IPS-NIHi7 (cell line): Measurements from ENCODE around the gene TMEM212.
"Not testable (repeated sequence)": the region's sequence is repeated elsewhere in the genome, so short reads cannot be mapped to it uniquely, and the experiment has no call there.

Source experiments
- DNase-seq: peaks from one replicate; pipeline ENCODE4 v3.0.0; 2012; ENCODE audit warnings: mixed read lengths; ENCODE audit errors: extremely low spot score

TMEM212 gene

DNA sequence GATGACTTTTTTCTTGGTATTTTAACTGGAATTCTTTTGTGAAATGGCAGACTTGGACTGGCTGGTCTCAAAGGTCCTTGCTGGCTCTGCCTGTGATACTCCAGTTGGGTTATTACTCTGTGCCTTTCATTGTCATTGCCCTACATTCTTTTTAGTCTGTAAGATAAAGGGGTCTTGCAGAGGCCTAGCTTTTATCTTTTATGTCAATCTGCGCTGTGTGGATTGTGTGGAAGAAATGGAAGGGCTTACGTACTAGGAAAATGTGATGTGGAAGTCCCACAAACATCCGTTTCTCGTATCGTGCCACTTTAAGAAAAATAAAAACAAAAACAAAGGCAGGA lies 8.7 kb upstream of the TMEM212 start:
- DNase-seq: no peak

DNA sequence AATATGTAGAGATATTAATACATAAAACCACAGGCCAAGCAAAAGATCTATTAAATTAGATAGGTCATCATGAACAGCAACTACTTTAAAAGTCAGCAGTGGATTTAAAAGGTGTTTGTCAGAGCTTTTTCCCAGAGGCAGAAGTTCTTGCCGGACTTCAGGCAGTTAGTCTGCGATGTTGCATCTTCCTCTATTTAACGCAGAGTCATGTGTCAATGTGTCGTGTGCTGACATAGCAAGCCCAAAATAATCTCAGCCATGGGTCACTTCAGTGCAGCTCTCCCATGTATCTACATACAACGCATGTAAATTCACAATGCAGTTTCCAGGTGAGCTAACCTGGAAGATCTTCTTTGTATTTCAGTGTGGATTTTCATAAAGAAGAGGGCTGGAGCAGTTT lies 8.0 kb upstream of the TMEM212 start:
- DNase-seq: no peak

DNA sequence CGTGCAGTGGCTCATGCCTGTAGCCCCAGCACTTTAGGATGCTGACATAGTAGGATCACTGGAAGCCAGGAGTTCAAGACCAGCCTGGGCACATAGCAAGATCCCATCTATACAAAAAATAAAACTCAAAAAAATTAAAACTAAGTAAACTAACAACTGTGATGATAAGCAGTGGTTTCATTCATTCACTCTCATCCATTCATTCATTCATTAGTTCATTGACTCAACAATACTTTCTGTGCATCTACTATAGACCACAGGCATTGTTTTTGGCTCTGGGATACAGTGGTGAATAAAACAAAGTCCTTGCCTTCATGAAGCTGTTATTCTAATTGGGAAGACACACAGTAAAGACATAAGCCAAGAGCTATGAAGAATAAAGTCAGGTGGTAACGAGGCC lies 7.5 kb upstream of the TMEM212 start:
- no peak for DNase-seq

DNA sequence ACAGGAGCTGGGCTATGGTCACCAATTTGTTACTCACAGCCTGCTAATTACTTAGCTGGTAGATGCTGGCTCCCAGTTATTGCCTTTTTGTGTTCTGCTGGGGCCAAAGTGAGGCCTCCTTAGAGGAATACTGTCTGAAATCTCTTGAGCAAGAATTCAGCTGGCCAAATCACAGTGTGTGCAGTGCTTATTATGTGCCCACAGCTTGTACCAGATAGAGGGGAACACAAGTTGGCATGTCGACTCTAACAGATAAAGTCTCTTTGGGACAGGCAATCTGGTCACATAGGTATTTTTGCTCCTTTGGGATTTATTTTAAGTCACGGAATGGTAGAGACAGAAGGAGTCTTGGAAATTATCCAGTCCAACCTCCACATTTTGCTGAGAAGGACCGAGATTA lies 6.3 kb upstream of the TMEM212 start:
- DNase-seq: no peak

DNA sequence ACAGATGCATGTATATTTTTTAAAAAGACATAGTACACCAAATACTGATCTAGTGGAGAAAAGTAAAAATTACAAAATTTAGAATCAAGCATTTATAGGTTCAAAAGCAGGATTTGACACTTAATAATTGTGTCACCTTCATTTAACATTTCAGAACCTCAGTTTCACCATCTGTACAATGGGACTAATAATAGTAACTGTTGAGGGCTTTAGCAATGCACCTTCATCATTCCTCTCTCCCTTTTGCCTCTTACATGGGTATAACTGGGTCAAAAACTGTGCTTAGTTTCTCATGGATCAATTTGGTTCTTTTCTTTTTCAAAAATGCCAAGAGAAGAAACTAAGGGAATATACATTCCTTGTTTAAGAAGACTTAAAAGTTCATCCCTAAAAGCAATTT lies 5.5 kb upstream of the TMEM212 start:
- DNase-seq: no peak

DNA sequence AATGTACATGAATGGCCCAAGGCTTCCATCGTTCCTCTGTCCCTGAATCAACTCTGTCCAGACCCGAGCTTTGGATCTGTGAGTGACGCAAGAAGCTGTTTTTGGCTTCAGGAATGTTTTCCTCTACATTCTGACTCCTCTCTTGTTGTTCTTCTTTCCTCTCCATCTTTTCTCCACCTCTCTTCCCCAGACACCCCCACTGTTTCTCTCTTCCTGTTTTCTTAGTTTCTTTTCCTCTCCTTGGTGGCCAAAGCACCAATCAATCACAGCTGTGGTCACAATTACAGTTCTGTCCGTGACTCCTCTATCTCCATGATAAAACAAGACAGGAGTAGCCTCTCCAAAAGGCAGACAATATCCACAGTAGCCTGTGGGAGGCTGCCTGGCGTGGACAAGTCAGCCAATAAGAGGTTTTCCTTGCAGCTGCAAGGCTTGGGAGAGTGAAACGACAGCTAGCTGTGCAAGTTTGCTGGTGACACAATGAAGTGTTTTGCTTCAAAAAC lies 4.9 kb upstream of the TMEM212 start:
- DNase-seq: no peak

DNA sequence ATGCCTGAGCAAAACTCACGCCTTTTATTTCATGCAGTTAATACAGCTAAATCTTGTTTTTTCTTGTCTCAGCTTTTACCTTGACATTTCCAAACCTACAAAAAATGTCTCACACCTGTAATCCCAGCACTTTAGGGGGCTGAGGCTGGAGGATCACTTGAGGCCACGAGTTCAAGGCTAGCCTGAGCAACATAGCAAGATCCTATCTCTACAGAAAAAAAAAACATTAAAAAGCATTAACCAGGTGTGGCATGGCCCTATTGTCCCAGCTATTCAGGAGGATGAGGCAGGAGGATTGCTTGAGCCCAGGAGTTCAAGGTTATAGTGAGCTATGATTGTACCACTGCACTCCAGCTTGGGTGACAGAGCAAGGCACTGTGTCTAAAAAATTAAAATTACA lies 3.9 kb upstream of the TMEM212 start:
- no peak for DNase-seq

DNA sequence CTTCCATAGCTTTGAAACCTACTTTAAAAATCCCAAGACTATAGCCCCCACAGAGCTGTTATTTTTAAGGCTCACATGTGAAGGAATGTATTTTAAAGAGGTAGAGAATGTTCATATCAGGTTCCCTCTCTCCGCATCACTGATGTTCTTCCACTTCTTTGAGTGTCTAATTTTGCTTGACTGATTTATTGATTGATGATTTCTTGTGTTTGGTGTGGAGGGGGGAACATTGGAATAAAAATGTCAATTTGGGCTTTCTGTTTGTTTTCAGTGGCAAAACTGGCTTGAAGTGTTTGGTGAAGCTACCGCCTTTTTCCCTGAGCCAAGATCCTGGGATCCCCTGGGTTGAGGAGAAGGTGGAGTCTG lies 2.7 kb upstream of the TMEM212 start:
- DNase-seq: no peak

DNA sequence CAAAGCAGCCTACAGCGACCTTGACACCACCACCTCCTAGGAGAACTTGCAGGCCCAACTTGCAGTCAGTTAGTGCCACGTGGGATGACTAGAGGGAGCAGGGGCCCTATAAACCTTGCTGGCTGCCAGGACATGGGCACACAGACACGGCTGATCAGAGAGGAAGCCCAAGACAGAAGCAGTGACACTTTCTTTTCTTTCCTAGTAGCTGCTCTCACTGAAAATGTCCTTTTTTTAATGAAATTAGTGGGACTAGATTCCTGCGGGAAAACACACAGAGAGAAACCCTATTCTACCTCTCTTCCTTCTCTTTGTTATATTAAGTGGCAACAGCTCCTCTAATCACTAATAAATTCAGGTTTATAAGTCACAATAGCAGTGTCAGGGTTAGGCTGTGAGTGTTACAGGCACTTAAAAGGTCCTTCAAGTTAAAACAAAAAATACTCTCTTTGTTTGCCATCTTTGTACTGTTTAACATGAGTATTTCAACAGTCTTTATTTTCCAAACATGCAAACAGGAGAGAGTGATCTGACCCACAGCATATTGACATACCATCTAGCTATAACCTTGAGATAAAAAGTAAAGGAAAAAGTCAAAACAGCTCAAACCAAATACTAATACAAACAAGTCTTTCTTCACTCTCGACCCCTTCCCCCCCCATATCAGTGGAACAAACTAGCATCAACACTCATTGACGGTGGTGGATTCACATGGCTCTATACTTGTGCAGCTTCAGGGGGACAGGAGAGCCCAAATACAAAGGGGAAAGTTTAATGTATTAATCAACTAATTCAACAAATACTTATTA lies 2.1 kb upstream of the TMEM212 start:
- DNase-seq: peak; percentile 22

DNA sequence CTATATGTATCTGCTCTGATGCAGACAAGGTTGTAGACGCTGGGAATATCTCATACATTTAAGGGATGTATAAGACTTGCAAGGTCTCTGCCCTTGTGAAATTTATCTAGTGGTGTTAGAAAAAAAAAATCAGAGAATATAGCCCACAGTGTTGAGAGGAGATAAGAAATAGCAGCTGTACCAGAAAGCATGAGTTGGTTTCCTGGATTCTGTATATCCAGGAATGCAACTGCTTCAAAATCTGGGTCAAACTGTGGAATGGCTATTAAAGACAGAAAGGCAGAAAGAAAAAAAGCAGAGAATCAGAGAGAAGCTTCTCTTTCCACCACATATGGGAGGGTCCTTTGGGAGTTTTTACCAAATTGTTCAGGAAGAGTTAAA lies 1.5 kb upstream of the TMEM212 start:
- DNase-seq: no peak

DNA sequence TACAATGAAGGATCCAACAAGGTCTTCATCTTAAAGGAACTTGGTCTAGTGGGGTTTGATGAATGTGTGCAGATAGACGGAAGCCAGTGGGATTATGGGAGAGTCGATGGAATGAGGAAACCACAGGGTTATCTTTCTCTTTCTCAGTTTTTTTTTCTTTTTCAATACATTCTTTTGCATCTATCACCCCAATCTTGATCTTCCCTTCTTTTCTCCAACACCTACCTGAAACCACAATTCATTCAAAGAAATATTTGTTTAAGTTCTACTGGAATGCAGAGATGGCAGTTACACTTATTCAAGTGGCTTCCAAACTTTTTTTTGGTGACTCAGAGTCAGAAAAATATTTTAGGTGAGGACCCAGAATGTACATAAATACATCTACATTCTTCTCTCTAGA lies 1.7 kb downstream of the TMEM212 start:
- no peak for DNase-seq

DNA sequence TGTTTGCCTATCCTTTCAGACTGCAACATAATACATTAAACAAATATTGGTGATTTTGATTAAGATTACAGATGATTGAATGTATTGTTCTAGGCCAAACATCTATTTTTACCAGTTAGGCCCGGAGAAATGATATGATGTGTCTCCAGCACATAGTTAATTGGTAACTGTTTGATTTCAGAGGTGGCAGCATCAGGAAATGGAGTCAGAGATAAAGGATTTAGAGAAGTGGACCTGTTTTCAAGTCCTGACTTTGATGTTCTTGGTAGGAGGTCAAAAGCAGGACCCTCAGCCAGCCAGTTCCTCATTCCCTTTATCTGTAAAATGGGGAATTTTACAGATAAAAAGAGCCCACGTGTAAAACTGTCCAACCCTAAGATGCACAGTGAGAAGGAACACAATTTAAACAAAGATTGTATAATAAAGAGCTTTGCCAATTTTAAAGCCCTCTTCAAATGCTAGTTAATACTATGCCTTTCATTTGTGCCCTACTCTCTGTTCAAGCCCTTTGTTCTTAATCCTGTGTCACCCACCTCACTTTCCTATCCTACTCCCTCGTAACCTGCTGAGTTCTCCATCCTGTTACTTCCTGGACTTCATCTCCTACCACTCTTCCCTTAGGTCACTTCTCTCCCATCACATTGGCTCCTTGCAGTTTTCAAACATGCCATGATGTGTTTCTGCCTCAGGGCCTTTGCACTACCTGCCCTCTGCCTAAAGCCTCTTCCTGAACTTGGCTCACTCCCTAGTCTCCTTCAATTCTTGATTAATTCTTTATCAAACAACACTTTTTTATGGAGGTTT lies 2.5 kb downstream of the TMEM212 start:
- no peak for DNase-seq

DNA sequence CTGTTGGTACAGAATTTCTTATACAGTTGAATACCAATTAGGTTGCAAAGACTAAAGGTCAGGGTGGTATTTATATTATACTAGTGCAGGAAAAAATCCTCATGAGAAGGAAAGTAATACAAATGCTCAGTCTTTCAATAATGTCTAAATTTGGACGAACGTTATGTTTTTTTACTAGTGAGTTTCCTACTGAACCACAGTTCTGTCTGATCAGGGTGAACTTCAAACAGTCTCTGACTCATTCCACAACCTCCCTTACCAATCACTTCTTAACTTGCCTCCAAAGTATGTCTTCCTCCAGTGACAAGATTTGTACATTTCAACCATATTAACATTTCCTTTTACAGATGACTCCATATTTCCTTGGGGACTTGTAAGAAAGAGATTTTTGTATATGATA lies 3.4 kb downstream of the TMEM212 start:
- no peak for DNase-seq

DNA sequence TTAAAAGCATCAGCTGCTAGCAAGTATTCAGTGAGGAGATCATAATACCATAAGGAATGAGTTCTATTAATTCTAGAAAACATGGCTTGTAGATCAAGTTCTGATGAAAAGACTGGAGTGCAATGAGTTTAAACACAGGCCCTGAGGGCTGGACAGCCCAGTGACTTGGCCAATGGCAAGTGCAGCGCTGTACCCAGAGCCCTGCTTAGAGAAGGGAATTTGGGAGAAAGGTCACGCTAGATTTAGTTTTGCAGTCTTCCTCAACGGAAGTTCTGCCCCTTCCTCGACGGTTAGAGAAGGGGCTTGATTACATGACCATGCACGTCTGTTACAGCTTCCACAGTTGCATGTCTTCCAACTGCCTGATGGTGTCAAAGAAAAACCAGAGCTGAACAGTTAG lies 4.0 kb downstream of the TMEM212 start:
- no peak for DNase-seq

DNA sequence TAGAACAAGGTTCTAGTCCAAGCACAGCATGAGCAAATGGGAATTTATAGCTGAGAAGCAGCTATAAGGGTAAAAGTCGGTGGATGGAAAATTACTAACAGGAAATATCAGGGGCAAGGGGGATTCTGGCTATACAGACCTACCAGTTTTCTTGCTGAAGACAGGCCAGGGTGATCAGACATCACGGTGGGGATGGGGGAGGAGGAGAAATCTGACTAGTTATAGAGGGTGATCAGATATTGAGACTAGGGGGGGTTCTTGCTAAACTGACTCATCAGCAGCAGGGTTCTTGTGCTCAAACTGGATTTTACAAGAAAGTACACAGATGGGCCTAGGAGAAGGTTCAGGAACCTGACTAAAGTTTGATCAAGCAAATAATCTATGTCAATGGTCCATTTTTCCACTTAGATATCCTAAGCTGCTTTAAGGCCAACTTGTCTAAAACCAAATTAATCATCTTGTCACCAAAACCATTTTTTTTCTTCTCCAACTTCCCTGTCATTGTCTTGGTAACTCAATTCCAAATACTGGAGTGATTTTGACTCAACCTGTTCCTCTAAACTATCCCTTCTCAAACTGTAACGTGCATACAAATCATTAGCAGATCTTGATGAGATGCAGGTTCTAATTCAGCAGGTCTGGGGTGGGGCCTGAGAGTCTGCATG lies 4.6 kb downstream of the TMEM212 start:
- no peak for DNase-seq

DNA sequence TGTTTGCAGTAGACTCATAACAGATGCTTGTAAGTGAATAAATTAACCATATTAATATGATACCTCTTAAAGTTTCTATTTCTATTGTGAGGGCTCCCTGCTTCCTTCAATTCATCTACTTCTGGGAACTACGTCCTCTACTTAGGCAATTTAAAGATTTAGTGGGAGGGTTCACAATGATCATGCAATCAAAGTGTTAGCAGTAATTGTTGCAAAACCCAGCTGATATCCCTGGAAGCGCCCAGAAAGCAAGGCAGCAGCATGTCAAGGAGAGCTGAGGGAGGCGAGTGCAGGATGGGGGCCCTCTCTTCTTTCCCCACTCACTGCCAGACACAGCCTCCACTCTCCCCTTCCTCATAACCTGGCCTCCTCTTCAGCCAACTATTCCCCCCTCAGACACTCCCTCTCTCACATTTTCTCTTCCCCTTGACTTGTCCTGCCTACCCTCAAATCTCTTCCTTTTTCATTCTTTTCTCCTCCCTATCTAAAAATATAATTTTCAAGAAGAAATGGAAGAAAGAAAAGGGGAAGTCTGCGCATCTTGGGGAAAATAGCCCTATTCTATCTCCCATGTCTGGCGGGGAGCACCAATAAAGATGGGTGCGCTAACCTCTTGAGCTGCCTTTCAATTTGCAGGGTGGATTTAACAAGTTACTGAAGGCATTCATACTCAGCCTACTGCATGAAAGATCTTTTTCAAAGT lies 6.6 kb downstream of the TMEM212 start:
- DNase-seq: no peak

DNA sequence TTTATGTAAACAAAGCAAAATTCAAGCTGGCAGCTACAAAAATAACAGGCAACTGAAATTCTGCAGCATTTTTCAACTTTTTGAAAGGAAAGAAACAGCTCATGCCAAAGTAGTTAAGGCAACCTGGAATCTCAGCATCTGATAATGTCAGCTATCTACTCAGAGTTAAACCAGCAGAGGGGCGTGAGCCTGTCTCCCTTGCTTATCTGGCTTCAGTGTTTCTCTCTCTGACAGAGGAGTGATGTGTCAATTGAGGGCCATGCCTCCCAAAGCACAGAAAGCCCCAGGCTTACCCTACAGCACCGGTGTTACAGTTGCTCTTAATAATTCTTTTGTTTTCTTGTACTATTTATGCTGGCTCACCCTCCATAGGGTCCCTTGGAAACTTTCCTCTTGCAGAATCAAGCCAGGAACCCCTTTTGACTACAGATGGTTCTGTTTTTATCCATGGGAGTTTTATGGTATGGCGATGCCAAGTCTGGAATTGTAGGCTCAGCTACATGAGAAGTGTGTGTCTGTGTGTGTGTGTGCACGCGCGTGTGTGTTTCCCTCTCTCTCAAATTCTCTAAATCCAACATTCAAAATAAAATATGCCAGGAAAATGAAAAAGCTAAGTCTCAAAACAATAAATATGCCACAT lies 7.3 kb downstream of the TMEM212 start:
- peak; percentile 35 for DNase-seq

DNA sequence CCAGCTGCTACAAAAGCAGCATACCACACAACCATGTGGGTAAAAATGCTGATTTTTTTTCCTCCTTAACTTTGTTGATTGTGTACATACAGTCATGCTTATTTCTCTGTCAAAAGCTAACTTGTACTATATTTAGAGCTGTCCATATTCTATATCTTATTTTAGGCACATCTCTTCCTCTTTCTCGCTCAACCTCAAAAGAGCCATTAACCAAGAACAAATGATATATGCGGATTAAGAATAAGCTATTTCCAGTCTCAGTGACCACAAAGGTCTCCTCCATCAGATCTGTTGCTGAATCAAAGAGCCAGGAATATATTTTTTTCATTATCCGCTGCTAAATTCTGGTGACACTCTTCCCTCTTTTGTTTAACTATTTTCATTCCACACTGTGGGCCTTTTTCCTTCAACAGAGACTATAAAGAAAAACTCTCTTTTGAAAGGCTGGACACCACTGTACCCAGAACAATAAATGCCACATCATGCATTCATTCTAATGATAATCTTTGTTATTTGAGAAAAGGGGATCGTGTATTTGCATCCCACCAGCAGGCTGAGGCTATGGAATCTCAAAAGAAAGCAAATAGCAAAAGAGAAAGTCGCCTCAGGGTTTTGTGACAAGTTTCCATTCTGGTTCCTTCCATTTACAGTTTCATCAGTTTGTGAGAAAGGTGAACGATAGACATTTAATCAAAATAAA lies 8.0 kb downstream of the TMEM212 start:
- DNase-seq: no peak

DNA sequence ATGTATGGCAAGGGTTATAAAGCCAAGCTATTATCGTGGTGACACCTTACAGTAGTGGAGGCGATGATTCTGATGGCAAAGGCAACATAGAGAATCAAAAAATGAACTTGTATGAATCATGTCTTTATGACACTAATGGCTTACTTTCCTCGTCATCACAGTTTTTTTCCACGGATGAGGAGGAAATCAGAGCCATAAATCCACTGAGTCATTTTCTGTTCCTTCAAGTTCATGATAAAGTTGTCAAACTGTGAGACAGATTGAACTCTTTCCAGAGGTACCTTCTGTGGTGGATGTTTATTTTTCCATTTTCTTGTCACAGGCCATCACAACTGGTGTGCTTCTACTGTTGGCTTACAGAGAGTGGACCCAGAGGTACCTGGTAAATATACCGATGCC lies 8.5 kb downstream of the TMEM212 start:
- DNase-seq: no peak

DNA sequence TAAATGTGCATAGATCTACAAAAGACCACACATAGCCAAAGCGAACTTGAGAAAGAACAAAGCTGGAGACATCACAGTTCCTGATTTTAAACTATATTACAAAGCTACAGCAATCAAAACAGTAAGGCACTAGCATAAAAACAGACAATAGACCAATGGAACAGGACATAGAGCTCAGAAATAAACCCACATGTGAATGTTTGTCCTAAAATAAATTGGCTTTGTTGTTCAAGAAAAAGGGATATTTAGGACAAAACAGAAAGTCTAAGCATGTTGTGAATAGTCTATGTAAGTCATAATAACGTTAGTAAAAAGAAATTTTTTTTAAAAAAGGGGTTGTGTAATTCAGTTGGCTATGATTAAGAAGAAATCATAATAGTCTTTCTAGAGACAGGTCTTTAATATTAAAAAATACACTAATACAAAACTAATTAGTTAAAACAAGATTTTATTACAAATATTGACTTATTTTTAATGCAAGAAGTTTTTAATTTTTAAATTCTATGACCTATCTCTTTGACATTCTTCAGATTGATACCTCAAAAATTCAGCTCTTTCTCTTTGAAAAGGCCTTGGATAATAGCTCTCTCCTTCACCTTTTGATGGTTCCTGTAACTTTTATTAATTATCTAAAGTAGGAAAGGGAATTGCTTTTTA lies 11.6 kb downstream of the TMEM212 start:
- DNase-seq: no peak

DNA sequence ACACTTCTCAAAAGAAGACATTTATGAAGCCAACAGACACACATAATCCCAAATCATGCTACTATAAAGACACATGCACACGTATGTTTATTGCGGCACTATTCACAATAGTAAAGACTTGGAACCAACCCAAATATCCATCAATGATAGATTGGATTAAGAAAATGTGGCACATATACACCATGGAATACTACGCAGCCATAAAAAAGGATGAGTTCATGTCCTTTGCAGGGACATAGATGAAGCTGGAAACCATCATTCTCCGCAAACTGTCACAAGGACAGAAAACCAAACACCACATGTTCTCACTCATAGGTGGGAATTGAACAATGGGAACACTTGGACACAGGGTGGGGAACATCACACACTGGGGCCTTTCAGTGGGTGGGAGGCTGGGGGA lies 15.6 kb downstream of the TMEM212 start:
- not testable (repeated sequence) for DNase-seq
